Central memory CD8-positive, alpha-beta T cell (primary cell): Measurements from ENCODE around the gene SLC29A1.
A peak's percentile ranks its signal among the peaks of the same experiment; 100 is the strongest.

Source experiments
- ATAC-seq: fragments of 150-1000 bp; cut with Tn5 transposase; replicated peaks from 2 replicates; pipeline ENCODE4 v1.10.0; 2022; ENCODE audit warnings: mild to moderate bottlenecking, moderate FRiP score, moderate number of reproducible peaks; ENCODE audit not compliant: poor library complexity, severe bottlenecking; ENCODE audit errors: extremely low read depth
- DNase-seq, 2 donors: peaks; one replicate each; pipeline ENCODE4 v3.0.0; 2021; ENCODE audit warnings: low spot score in 2 of 2
- H3K27ac Mint-ChIP-seq: one replicate; pipeline ENCODE4 v1.8.0; 2022; ENCODE audit warnings: low read depth, mild to moderate bottlenecking, moderate library complexity, mixed read lengths
- H3K27me3 Mint-ChIP-seq: one replicate; pipeline ENCODE4 v1.8.0; 2022; ENCODE audit warnings: mixed read lengths
- H3K36me3 Mint-ChIP-seq: one replicate; pipeline ENCODE4 v1.8.0; 2022; ENCODE audit warnings: mild to moderate bottlenecking, moderate library complexity, mixed read lengths; ENCODE audit not compliant: insufficient read depth
- H3K4me1 Mint-ChIP-seq: one replicate; pipeline ENCODE4 v1.8.0; 2022; ENCODE audit warnings: mixed read lengths
- H3K4me3 Mint-ChIP-seq: one replicate; pipeline ENCODE4 v1.8.0; 2022; ENCODE audit warnings: mild to moderate bottlenecking, moderate library complexity, mixed read lengths
- H3K9me3 Mint-ChIP-seq: one replicate; pipeline ENCODE4 v1.8.0; 2022; ENCODE audit warnings: mixed read lengths

SLC29A1 gene

DNA sequence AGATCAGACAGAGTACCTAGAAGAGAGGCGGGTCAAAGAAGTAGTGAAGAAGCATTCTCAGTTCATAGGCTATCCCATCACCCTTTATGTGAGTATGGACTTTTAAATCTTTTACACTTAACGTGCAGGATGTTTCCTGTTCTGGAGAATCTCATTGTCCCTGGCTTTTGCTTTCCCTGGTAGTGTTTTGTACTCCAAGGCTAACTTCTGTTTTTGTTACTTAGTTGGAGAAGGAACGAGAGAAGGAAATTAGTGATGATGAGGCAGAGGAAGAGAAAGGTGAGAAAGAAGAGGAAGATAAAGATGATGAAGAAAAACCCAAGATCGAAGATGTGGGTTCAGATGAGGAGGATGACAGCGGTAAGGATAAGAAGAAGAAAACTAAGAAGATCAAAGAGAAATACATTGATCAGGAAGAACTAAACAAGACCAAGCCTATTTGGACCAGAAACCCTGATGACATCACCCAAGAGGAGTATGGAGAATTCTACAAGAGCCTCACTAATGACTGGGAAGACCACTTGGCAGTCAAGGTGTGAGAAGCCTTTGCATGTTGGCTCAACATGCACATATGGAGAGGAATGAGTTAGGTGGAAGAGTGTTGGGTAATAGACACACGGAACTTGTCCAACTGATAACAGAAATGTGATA is 26.8 kb downstream of the SLC29A1 start:
- DNase-seq (no peak), ATAC-seq (no peak)
- Mint-ChIP-seq H3K4me3 (peak overlapping the region; percentile 28), H3K27me3 (no peaks in the 10 kb centered on the region), H3K9me3 (no peaks in the 10 kb centered on the region), H3K27ac (peak overlapping the region; percentile 27), H3K36me3 (peaks cover 93% of the 10 kb centered on the region), H3K4me1 (peaks cover 77% of the 10 kb centered on the region)

GRCh38 chr6:44250718-44251123 is 27.3 kb downstream of the SLC29A1 start:
- ATAC-seq (no peak), DNase-seq (no peak)
- H3K36me3 Mint-ChIP-seq = peaks cover 94% of the 10 kb centered on the region
- H3K4me3 Mint-ChIP-seq = no peak overlapping the region
- H3K9me3 Mint-ChIP-seq = no peaks in the 10 kb centered on the region
- H3K4me1 Mint-ChIP-seq = peaks cover 77% of the 10 kb centered on the region
- no peak overlapping the region for H3K27ac Mint-ChIP-seq
- H3K27me3 Mint-ChIP-seq = no peaks in the 10 kb centered on the region

DNA sequence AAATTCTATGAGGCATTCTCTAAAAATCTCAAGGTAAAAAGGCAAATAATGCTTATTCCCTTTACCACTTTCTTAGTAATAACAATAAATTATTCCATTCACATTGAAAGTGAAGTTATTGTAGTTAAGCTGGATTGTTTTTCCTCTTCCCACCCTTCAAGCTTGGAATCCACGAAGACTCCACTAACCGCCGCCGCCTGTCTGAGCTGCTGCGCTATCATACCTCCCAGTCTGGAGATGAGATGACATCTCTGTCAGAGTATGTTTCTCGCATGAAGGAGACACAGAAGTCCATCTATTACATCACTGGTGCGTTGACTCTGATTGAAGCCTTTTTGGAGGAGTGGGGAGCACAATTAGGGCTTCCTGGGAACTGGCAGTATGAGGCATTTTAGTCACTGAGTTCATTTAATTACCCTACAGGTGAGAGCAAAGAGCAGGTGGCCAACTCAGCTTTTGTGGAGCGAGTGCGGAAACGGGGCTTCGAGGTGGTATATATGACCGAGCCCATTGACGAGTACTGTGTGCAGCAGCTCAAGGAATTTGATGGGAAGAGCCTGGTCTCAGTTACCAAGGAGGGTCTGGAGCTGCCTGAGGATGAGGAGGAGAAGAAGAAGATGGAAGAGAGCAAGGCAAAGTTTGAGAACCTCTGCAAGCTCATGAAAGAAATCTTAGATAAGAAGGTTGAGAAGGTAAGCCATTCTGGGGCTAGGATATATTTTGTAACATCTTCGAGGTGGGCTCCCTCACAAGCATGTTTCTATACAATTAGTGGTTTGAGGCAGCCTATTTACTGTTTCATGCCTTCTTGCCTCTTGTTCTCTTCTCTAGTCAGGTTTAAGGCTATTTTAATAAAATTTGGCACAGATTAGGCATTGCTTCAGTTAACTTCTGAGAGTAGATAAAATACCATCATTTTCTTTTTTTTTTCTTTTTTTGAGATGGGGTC is 28.5 kb downstream of the SLC29A1 start:
- no peak overlapping the region for H3K4me3 Mint-ChIP-seq
- peaks cover 92% of the 10 kb centered on the region for H3K36me3 Mint-ChIP-seq
- no peak overlapping the region for H3K27ac Mint-ChIP-seq
- no peaks in the 10 kb centered on the region for H3K27me3 Mint-ChIP-seq
- H3K4me1 Mint-ChIP-seq = peaks cover 82% of the 10 kb centered on the region
- DNase-seq (no peak), ATAC-seq (no peak)
- H3K9me3 Mint-ChIP-seq = no peaks in the 10 kb centered on the region

- ATAC-seq = peak; percentile 28
- Mint-ChIP-seq H3K27ac (peak overlapping the region; percentile 80), H3K4me3 (peak overlapping the region; percentile 85), H3K4me1 (peaks cover 76% of the 10 kb centered on the region), H3K36me3 (peaks cover 83% of the 10 kb centered on the region), H3K9me3 (no peaks in the 10 kb centered on the region), H3K27me3 (no peaks in the 10 kb centered on the region)
- DNase-seq = no peak
Measured at GRCh38 chr6:44253307-44254101, 30.1 kb downstream of the SLC29A1 start.

GRCh38 chr6:44254191-44255104 is 31.1 kb downstream of the SLC29A1 start:
- peak overlapping the region; percentile 80 for H3K27ac Mint-ChIP-seq
- ATAC-seq = no peak
- H3K4me3 Mint-ChIP-seq = peak overlapping the region; percentile 85
- peaks cover 77% of the 10 kb centered on the region for H3K36me3 Mint-ChIP-seq
- no peak for DNase-seq
- peaks cover 71% of the 10 kb centered on the region for H3K4me1 Mint-ChIP-seq
- H3K9me3 Mint-ChIP-seq = no peaks in the 10 kb centered on the region
- no peaks in the 10 kb centered on the region for H3K27me3 Mint-ChIP-seq

DNA sequence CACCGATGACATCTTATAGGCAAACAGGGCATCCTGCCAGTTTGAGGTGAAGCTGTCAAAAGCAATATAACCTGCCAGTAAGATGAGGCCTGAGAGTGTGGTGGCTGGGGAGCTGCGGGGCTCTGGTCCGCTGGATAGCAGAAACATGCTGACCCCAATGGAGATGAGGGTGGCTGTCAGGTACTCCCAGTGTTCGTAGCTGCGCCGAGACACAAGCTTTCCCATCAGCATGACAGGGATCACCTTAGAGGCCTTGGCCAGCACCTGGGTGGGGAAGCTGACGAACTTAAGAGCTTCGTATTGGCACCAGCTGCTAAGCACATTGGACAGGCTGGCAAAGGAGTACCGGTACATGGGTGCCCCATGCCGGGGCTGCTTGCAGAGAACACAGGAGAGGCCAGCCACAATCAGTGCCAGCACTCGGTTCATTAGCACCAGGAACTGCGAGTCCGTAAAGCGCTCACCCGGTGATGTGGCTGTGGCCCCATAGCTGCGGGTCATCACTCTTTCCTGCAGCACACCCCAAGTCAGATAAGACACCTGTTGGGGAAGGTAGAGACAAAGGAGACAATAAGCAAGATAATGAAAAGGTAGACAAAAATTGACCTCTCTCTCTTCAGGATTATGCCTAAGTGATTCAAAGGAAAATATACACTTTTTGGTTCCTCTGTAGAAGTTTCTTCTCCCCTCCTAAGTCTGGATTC is 31.9 kb downstream of the SLC29A1 start:
- H3K4me1 Mint-ChIP-seq = peaks cover 66% of the 10 kb centered on the region
- DNase-seq (no peak), ATAC-seq (no peak)
- H3K36me3 Mint-ChIP-seq = peaks cover 72% of the 10 kb centered on the region
- H3K4me3 Mint-ChIP-seq = peak overlapping the region; percentile 85
- no peaks in the 10 kb centered on the region for H3K9me3 Mint-ChIP-seq
- H3K27ac Mint-ChIP-seq = peak overlapping the region; percentile 80
- H3K27me3 Mint-ChIP-seq = no peaks in the 10 kb centered on the region

- no peaks in the 10 kb centered on the region for H3K27me3 Mint-ChIP-seq
- H3K27ac Mint-ChIP-seq = peak overlapping the region; percentile 80
- peak overlapping the region; percentile 85 for H3K4me3 Mint-ChIP-seq
- DNase-seq = no peak
- peaks cover 69% of the 10 kb centered on the region for H3K36me3 Mint-ChIP-seq
- peaks cover 64% of the 10 kb centered on the region for H3K4me1 Mint-ChIP-seq
- peak; percentile 8 for ATAC-seq
- no peaks in the 10 kb centered on the region for H3K9me3 Mint-ChIP-seq
Measured at GRCh38 chr6:44255871-44256774, 32.7 kb downstream of the SLC29A1 start.

DNA sequence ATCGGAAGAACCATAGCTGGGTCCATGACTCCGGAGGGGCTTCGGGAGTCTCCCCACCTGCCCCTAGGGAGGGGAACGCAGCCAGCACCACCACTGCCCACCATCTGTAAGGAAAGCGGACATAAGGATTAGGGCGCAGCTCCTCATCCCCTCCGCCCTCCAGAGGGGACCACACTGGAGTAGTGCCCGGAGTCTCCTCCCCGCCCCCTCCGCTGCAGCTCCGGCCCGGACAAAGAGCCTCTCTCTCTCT is 33.3 kb downstream of the SLC29A1 start:
- Mint-ChIP-seq H3K27me3 (no peaks in the 10 kb centered on the region), H3K36me3 (peaks cover 65% of the 10 kb centered on the region), H3K27ac (peak overlapping the region; percentile 80), H3K9me3 (no peaks in the 10 kb centered on the region), H3K4me3 (peak overlapping the region; percentile 85), H3K4me1 (peaks cover 64% of the 10 kb centered on the region)
- DNase-seq = no peak
- ATAC-seq = peak; percentile 12

DNA sequence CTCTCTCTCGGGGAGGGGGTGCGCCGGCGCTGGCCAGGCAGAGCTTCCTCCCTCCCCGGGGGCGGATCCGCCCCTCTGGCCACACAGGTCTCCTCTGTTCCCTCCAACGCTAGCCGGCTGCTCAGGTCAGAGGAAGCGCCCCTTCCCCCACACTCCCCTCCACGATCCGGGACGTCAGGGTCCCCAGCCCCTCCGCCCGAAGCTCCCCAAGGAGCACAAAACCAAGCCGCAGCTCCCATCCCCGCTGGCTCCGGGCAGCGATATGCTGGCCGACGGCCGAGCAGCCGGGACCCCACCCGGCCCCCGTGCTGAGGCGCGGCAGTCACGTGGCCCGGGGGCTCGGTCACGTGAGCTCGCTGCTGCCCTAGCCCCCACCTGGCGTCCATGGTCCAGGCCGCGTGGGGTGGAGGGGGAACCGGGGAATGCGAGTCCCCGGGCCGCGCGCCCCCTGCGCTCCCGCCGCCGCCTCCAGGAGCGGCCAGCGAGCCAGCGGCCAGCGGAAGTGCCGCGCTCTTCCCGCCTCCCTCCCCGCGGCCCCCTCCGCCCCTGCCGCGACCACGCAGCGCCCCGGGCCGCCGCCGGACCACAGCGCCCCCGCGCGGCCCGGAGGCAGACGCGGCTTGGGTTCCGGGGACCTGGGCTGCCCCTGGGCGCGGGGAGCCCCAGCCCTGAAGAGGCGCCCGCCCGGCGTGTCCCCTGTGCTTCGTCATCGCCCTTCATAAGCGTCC is 33.8 kb downstream of the SLC29A1 start, which contains the start of gene SLC35B2:
SLC35B2 (minus strand) TSS at position 504 of the 728 bp plus-strand sequence; CDS start at position 386, 118 bp downstream.
- peak within 1 kb of the TSS; percentile 85 for H3K4me3 Mint-ChIP-seq
- peaks cover 64% of the 10 kb centered on the region for H3K36me3 Mint-ChIP-seq
- no peaks in the 10 kb centered on the region for H3K9me3 Mint-ChIP-seq
- H3K27me3 Mint-ChIP-seq = no peaks in the 10 kb centered on the region
- peak within 1 kb of the TSS; percentile 80 for H3K27ac Mint-ChIP-seq
- DNase-seq (peak; percentile 46 to 50), ATAC-seq (peak; percentile 76)
- H3K4me1 Mint-ChIP-seq = peaks cover 61% of the 10 kb centered on the region

- ATAC-seq = peak; percentile 7
- no peaks in the 10 kb centered on the region for H3K9me3 Mint-ChIP-seq
- H3K27ac Mint-ChIP-seq = peak overlapping the region; percentile 64
- H3K4me3 Mint-ChIP-seq = peak overlapping the region; percentile 85
- no peak for DNase-seq
- peaks cover 59% of the 10 kb centered on the region for H3K36me3 Mint-ChIP-seq
- no peaks in the 10 kb centered on the region for H3K27me3 Mint-ChIP-seq
- peaks cover 65% of the 10 kb centered on the region for H3K4me1 Mint-ChIP-seq
Measured at GRCh38 chr6:44257753-44258324, 34.4 kb downstream of the SLC29A1 start.
